ENCODE measurements around the gene MTHFD1L.

- no peak for TF ChIP-seq POLR2A (IDR thresholded peaks at IDR 0.05; ENCODE audit: low read depth, low read length)
- TF ChIP-seq CTCF (conservative IDR thresholded peaks at IDR 0.05; ENCODE audit: low read depth, low read length), result no peak
- no peak for TF ChIP-seq RAD21 (IDR thresholded peaks at IDR 0.05; ENCODE audit: low read length)
- TF ChIP-seq MXI1 (IDR thresholded peaks at IDR 0.05; ENCODE audit: borderline replicate concordance, low read depth, low read length), result no peak
- no peak for TF ChIP-seq RCOR1 (IDR thresholded peaks at IDR 0.05; ENCODE audit: insufficient replicate concordance, low read length)
- TF ChIP-seq USF2 (IDR thresholded peaks at IDR 0.05; ENCODE audit: low read depth, low read length), result no peak
- no peak for TF ChIP-seq ELK1 (IDR thresholded peaks at IDR 0.05; ENCODE audit: borderline replicate concordance, low read depth, low read length)
- no peak for TF ChIP-seq CEBPB (IDR thresholded peaks at IDR 0.05; ENCODE audit: low read depth, low read length)
- TF ChIP-seq MAZ (IDR thresholded peaks at IDR 0.05; ENCODE audit: borderline replicate concordance, low read depth, low read length), result no peak
- TF ChIP-seq MAFK (IDR thresholded peaks at IDR 0.05; ENCODE audit: low read depth, low read length), result no peak
- no peak for TF ChIP-seq NFE2L2 (IDR thresholded peaks at IDR 0.05; ENCODE audit: low read depth, low read length)
Observed at GRCh38 chr6:150883521-150883920, 18.0 kb downstream of the MTHFD1L start.
